OCI-LY1 (cell line): ENCODE measurements around the gene SLC44A3.

Experiments
- H2AFZ ChIP-seq: fragments of 200-600 bp; sonication (generic), shearing (Covaris generic); 2 replicates; pipeline ENCODE4 v1.6.0; 2014; ENCODE audit warnings: antibody characterized with exemption, mild to moderate bottlenecking, low read length
- H3F3A ChIP-seq: fragments of 200-600 bp; sonication (generic), shearing (Covaris generic); 2 replicates; pipeline ENCODE4 v1.6.0; 2014; ENCODE audit warnings: mild to moderate bottlenecking, antibody characterized with exemption, low read length, moderate library complexity; ENCODE audit not compliant: insufficient read depth
- H3K27ac ChIP-seq: fragments of 200-600 bp; sonication (generic); 2 replicates; pipeline ENCODE4 v1.5.1; 2014; ENCODE audit warnings: low read length, mixed run types, mild to moderate bottlenecking, low read depth; ENCODE audit not compliant: poor library complexity, severe bottlenecking
- H3K27me3 ChIP-seq: fragments of 200-600 bp; sonication (generic); 2 replicates; pipeline ENCODE4 v1.6.0; 2014; ENCODE audit warnings: antibody characterized with exemption, mild to moderate bottlenecking, low read length, moderate library complexity; ENCODE audit not compliant: insufficient read depth
- H3K36me3 ChIP-seq: fragments of 200-600 bp; sonication (generic); 2 replicates; pipeline ENCODE4 v1.6.1; 2014; ENCODE audit warnings: mild to moderate bottlenecking, antibody characterized with exemption, low read length, moderate library complexity, mixed read lengths; ENCODE audit not compliant: insufficient read depth
- H3K4me1 ChIP-seq: fragments of 200-600 bp; sonication (generic); 2 replicates; pipeline ENCODE4 v1.5.1; 2014; ENCODE audit warnings: mild to moderate bottlenecking, low read length, moderate library complexity; ENCODE audit not compliant: insufficient read depth, severe bottlenecking
- H3K4me2 ChIP-seq: fragments of 200-600 bp; sonication (generic), shearing (Covaris generic); 2 replicates; pipeline ENCODE4 v1.6.1; 2014; ENCODE audit warnings: low read length
- H3K4me3 ChIP-seq: fragments of 200-600 bp; sonication (generic); 2 replicates; pipeline ENCODE4 v1.5.1; 2014; ENCODE audit warnings: low read length, low read depth, mild to moderate bottlenecking, mixed read lengths; ENCODE audit not compliant: poor library complexity, severe bottlenecking
- H3K79me2 ChIP-seq: fragments of 200-600 bp; shearing (Covaris generic); 2 replicates; pipeline ENCODE4 v1.6.1; 2016; ENCODE audit warnings: mixed run types, low read length, mixed read lengths; ENCODE audit not compliant: insufficient read depth
- H3K9ac ChIP-seq: fragments of 200-600 bp; sonication (generic), shearing (Covaris generic); 2 replicates; pipeline ENCODE4 v1.6.1; 2014; ENCODE audit warnings: mild to moderate bottlenecking, low read length, mixed read lengths
- H3K9me2 ChIP-seq: fragments of 200-600 bp; sonication (generic), shearing (Covaris generic); 2 replicates; pipeline ENCODE4 v1.6.1; 2014; ENCODE audit warnings: low read depth, mild to moderate bottlenecking, low read length, mixed read lengths
- H3K9me3 ChIP-seq: fragments of 200-600 bp; shearing (Covaris generic); 2 replicates; pipeline ENCODE4 v1.6.1; 2014; ENCODE audit warnings: low read length, mixed read lengths
- H4K20me1 ChIP-seq: fragments of 200-600 bp; sonication (generic), shearing (Covaris generic); 2 replicates; pipeline ENCODE4 v1.6.0; 2016; ENCODE audit warnings: mild to moderate bottlenecking, low read length; ENCODE audit not compliant: insufficient read depth
- EZH2 ChIP-seq: fragments of 200-600 bp; sonication (generic), shearing (Covaris generic); IDR thresholded peaks from 2 replicates; pipeline ENCODE4 v1.8.0; 2017; ENCODE audit warnings: borderline replicate concordance, mixed run types, mild to moderate bottlenecking, antibody characterized with exemption, low read length, moderate library complexity, mixed read lengths
- TF ChIP-seq, protein P1 (sequence below): fragments of 200-600 bp; sonication (generic), shearing (Covaris generic); IDR thresholded peaks from 2 replicates; pipeline ENCODE4 v1.5.1; 2017; ENCODE audit warnings: mild to moderate bottlenecking, antibody characterized with exemption, low read length, moderate library complexity, mixed read lengths

SLC44A3 gene

DNA sequence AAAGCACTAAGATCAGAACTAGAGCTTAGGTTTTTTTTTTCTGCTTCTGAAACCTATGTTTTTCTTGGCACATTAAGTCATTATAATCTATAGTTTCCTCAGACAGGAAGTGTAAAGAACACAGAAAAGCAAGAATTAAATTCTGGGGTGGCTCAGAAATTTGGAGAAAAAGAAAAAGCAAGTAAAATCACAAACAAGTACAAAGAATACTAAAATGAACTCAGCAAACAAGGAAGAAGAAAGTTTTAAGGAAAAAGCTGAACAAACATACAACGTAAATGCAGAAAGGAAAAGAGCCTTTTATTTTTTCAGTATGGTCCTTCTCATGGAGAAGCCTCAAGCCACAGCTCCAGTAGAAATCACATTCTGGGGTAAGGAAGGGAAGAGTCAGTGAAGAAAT is 115.3 kb downstream of the SLC44A3 start:
- Histone ChIP-seq H3K27ac (no peak overlapping the region), H3K4me2 (no peak overlapping the region)

DNA sequence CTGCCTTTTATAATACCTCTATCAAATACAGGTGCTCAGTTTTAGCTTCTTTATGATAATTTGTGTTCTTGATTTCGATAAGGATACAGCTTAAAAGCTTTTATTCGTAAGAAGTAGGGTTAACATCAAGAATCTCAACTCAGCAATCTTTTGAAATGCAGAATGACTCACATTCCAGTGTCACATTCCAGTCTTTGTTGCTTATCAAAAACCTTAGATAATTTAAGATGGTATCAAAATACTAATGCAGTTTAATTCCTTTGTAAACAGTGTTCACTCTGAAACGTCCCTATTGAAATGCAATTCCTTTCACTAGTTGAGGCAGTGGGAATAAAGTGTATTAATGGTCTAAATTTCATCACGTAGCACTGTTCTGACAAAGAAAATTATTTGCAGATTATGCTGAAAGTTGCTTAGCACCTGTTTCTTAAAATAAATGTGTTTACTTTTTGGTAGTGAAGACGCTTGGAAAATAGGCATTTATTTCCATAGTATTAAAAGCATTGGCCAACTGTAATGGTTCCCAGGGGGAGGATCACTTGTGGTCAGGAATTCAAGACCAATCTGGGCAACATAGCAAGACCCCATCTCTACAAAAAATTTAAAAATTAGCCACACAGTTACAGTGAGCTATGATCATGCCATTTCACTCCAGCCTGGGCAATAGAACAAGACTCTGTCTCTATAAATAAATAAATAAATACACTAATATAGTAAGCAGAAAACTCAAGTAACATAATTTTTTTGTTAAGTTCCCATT is 116.9 kb downstream of the SLC44A3 start:
- Histone ChIP-seq H3K36me3 (no peaks in the 10 kb centered on the region), H3K4me1 (no peaks in the 10 kb centered on the region), H3K27ac (no peak overlapping the region), H2AFZ (no peak overlapping the region), H4K20me1 (no peaks in the 10 kb centered on the region), H3K4me2 (no peak overlapping the region), H3K9ac (no peak overlapping the region), H3K9me3 (no peaks in the 10 kb centered on the region), H3K79me2 (no peaks in the 10 kb centered on the region), H3K9me2 (no peaks in the 10 kb centered on the region), H3K4me3 (no peak overlapping the region), H3F3A (no peaks in the 10 kb centered on the region), H3K27me3 (no peaks in the 10 kb centered on the region)
- no peak for TF ChIP-seq EZH2
- TF ChIP-seq, protein P1, sequence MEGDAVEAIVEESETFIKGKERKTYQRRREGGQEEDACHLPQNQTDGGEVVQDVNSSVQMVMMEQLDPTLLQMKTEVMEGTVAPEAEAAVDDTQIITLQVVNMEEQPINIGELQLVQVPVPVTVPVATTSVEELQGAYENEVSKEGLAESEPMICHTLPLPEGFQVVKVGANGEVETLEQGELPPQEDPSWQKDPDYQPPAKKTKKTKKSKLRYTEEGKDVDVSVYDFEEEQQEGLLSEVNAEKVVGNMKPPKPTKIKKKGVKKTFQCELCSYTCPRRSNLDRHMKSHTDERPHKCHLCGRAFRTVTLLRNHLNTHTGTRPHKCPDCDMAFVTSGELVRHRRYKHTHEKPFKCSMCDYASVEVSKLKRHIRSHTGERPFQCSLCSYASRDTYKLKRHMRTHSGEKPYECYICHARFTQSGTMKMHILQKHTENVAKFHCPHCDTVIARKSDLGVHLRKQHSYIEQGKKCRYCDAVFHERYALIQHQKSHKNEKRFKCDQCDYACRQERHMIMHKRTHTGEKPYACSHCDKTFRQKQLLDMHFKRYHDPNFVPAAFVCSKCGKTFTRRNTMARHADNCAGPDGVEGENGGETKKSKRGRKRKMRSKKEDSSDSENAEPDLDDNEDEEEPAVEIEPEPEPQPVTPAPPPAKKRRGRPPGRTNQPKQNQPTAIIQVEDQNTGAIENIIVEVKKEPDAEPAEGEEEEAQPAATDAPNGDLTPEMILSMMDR, result no peak

More for the DNA sequence above, 115.3 kb downstream of the SLC44A3 start:
- Histone ChIP-seq H3K79me2 (no peaks in the 10 kb centered on the region), H4K20me1 (no peaks in the 10 kb centered on the region), H2AFZ (no peak overlapping the region), H3K9me3 (no peaks in the 10 kb centered on the region), H3K4me1 (no peaks in the 10 kb centered on the region), H3K36me3 (no peaks in the 10 kb centered on the region), H3F3A (no peaks in the 10 kb centered on the region), H3K4me3 (no peak overlapping the region), H3K9ac (no peak overlapping the region), H3K27me3 (no peaks in the 10 kb centered on the region), H3K9me2 (no peaks in the 10 kb centered on the region)
- TF ChIP-seq EZH2, result no peak
- TF ChIP-seq, protein P1, result no peak

DNA sequence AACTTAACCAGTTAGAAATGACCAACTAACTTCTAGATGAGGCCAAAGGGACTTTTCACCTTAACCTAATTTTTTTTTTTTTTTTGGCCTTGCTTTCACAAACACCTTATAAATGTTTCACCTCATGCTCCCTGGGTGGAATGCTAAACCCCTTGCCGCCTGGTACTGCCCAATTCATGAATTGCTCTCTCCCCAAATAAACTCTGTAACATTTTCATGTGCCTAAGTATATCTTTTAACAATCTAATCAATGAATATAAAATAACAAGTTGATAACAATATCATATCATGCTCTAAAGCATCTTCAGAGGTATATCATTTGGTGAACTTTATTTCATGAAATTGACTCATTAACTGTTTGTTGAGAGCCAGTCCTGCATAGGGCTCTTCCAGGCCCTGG is 117.7 kb downstream of the SLC44A3 start:
- H3K4me1 ChIP-seq, result no peaks in the 10 kb centered on the region
- TF ChIP-seq, protein P1, result no peak
- TF ChIP-seq EZH2, result no peak
- no peak overlapping the region for H3K9ac ChIP-seq
- no peaks in the 10 kb centered on the region for H3K79me2 ChIP-seq
- H3F3A ChIP-seq, result no peaks in the 10 kb centered on the region
- H4K20me1 ChIP-seq, result no peaks in the 10 kb centered on the region
- H3K9me3 ChIP-seq, result no peaks in the 10 kb centered on the region
- H3K27me3 ChIP-seq, result no peaks in the 10 kb centered on the region
- no peak overlapping the region for H3K27ac ChIP-seq
- no peaks in the 10 kb centered on the region for H3K36me3 ChIP-seq
- no peaks in the 10 kb centered on the region for H3K9me2 ChIP-seq
- no peak overlapping the region for H3K4me3 ChIP-seq
- no peak overlapping the region for H2AFZ ChIP-seq
- no peak overlapping the region for H3K4me2 ChIP-seq
